T47D (cell line): Measurements from ENCODE around the gene AFF1.

Source experiments
- DNase-seq, 2 experiments: peaks; one replicate each; pipeline versions ENCODE4 v3.0.0 to v3.0.0-alpha.2; 2011 to 2012; ENCODE audit warnings: low read depth in 1 of 2, low spot score in 1 of 2
- JUND ChIP-seq: IDR thresholded peaks from 2 replicates; pipeline ENCODE4 v1.6.1; 2012; ENCODE audit warnings: low read depth
- in situ Hi-C: cut with HindIII; loops from 2 replicates; pipeline ENCODE4 v1.10.0; 2016; ENCODE audit warnings: low sequenced_read_pairs, low pct_unique_long_range_greater_than_20kb

AFF1 gene

DNA sequence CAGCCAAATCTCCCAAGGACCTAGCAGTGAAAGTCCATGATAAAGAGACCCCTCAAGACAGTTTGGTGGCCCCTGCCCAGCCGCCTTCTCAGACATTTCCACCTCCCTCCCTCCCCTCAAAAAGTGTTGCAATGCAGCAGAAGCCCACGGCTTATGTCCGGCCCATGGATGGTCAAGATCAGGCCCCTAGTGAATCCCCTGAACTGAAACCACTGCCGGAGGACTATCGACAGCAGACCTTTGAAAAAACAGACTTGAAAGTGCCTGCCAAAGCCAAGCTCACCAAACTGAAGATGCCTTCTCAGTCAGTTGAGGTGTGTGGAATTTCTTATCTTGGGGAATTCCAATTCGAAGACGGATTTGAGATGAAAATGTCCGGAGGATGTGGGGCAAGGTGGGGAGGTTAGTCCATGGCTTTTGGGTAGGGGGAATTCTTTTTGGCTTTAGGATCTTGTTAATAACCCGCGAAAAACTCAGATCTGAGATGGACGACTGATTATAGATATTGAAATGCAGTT, 112.5 kb downstream of the AFF1 start:
- in situ Hi-C loops, result no loop called here
- no peak for DNase-seq
- TF ChIP-seq JUND, result no peak

GRCh38 chr4:87049508-87049907, 114.7 kb downstream of the AFF1 start:
- DNase-seq, result no peak
- no peak for TF ChIP-seq JUND
- in situ Hi-C loops, result no loop called here

DNA sequence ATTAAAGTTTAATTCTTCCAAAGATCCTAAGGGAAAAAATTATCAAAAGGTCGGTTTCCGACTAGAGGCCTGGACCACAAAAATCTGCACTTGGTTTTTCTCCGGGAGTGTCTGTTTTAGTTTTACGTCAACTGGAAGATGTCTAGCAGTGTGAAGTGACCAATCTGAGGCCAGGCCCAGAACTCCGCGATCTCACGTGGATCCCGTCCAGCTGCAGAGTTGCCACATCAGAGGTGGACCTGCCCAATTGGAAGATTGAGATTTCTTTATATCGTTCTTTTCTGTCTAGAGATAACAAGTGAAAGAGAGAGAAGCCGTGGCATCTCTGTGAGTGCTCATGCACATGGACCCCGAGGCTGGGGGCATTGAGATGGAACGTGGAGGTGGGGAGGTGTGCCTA, 115.8 kb downstream of the AFF1 start:
- in situ Hi-C loops, result no loop called here
- DNase-seq, result no peak
- no peak for TF ChIP-seq JUND

DNA sequence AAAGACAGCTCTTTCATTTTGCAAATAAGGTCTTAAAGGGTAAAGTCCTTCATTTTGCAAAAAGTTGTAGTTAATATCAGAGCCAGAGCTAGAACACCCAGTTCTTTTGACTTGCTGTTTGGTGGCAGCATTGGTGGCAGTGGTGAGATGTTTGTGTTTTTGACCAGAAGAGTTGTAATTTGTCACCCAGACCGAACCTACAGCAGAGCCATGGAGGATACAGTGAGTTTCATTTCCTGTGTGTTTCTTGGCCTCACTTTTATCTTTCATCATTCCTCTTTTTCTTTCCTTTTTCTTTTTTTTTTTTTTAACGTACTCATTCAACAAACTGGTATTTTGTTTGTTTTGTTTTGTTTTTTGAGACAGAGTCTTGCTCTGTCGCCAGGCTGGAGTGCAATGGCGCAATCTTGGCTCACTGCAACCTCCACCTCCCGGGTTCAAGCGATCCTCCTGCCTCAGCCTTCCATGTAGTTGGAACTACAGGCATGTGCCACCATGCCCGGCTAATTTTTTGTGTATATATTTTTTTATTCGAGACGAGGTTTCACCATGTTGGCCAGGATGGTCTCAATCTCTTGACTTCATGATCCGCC, 116.4 kb downstream of the AFF1 start:
- no peak for TF ChIP-seq JUND
- DNase-seq, result no peak
- in situ Hi-C loops, result no loop called here

DNA sequence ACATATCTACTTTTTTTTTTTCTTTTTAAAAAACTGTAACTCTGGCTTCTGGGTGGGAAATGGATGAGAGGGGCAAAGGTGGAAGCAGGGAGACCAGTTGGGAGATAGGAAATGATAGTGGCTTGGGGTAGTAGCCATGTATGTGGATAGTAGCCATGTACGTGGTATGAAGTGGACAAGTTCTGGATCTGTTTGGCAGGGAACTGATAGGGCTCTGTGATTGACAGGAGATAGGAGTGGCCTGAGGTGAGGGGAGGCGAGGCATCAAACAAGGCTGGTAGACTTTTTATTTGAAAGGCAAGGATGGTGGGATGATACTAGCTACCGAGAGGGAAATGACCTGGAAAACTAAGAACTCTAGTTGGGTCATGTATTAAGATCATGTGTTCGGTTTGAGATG, 117.8 kb downstream of the AFF1 start:
- no peak for DNase-seq
- in situ Hi-C loops, result no loop called here
- TF ChIP-seq JUND, result no peak

GRCh38 chr4:87053176-87053658, 118.4 kb downstream of the AFF1 start:
- no peak for TF ChIP-seq JUND
- in situ Hi-C loops, result no loop called here
- DNase-seq, result no peak

DNA sequence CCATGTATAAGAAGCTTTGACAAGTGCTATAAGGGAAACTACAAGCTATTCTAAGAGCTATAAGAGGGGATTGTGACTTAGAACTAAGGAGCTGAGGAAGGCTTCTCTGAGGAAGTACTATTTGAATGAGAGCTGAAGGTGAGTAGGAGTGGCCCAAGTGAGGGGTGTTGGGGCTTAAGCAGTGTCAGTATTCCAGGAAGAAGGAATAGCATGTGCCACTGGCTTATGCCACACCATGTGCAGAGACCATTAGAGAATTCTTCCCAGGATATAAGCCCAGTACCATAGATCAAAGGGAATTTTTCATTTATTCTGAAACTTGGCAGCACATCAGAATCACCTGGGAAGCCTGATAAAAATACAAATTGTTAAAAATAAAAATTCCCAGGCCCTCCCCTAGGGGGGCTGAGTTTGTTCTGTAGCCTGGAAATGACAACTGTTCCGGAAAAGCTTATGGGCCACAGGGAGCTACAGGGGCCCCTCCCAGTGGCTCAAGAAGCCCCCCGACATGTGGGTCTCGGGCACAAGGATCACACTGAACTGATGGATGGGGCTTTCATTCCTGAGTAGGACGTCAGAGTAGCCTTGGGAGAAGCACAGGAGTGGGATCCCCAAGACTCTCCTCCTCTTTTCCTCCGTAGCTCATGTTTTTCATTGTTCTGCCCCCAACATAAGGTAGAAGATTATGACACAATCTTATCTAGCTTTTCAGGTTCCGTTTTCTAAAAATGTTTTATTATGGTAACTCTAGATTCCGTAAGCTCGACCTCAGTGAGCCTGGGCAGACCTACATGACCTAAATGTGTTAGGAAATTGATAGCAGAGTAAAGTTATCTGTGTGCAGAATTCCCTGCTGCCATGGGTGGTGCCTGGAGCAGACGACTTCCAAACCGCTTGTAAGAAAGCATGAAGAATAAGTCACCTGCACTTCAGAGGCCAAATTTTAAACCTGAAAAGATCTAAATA, 119.3 kb downstream of the AFF1 start:
- TF ChIP-seq JUND, result no peak
- in situ Hi-C loops, result no loop called here
- no peak for DNase-seq

DNA sequence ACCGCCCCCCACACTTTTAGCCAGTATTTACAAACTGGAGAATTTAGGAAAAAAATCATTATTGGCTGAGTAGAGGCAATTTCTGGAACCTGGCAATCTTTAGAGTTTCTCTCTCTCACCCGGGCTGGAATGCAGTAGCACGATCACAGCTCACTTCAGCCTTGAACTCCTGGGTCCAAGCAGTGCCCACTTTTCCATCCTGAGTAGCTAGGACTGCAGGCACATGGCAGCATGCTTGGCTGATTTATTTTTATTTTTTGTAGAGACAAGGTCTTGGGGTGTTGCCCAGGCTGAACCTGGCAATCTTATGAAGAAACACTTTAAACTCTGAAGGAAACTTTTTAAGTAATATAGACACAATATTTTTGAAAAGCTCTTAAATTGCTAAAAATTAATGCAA, 120.1 kb downstream of the AFF1 start:
- no peak for TF ChIP-seq JUND
- in situ Hi-C loops, result no loop called here
- no peak for DNase-seq

GRCh38 chr4:87055311-87055710, 120.5 kb downstream of the AFF1 start:
- in situ Hi-C loops, result no loop called here
- TF ChIP-seq JUND, result no peak
- DNase-seq, result no peak

GRCh38 chr4:87056881-87057280, 122.1 kb downstream of the AFF1 start:
- in situ Hi-C loops, result no loop called here
- DNase-seq, result no peak
- TF ChIP-seq JUND, result no peak

- DNase-seq, result no peak
- TF ChIP-seq JUND, result no peak
- in situ Hi-C loops, result no loop called here
These were observed 123.1 kb downstream of the AFF1 start for GRCh38 chr4:87057835-87058355.

- TF ChIP-seq JUND, result no peak
- peak in 1 of 2 experiments; percentile 57 for DNase-seq
- in situ Hi-C loops, result no loop called here
These were observed 123.7 kb downstream of the AFF1 start for GRCh38 chr4:87058356-87059073.
